ENCODE measurements around the gene MAPKAP1.

The MAPKAP1 gene

GRCh38 chr9:125524583-125525355 lies 182.2 kb downstream of the MAPKAP1 start:
- DNase-seq (ENCODE audit: low read depth in 2 of 2), result peak; percentile 35 to 59
- no peak overlapping the region for H3K4me3 ChIP-seq (replicated peaks in 1 of 2; ENCODE audit: low read depth in 2 of 2, low read length in 2 of 2)
- no peak for TF ChIP-seq CTCF (IDR thresholded peaks at IDR 0.05; ENCODE audit: low read depth, low read length)

DNA sequence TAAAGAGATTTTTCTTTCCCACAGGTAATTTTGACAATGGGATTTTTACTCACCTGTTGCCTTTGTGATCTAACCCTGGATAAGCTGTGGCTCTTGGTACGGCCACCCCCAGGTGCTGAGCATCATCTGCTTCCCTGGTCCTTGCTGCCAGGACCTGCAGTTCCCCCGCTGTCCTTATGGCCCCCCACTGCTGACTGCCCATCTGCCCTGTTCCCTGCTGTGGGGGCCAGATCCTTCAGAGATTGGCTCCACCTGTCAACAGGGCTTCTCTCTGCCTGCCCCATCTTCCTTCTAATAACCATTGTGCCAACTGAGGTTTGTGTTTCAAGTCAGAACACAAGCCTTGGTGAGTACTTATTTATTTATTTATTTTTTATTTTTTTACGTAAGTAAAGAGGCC lies 183.3 kb downstream of the MAPKAP1 start:
- DNase-seq (ENCODE audit: low read depth in 2 of 2), result no peak
- H3K4me3 ChIP-seq (replicated peaks in 1 of 2; ENCODE audit: low read depth in 2 of 2, low read length in 2 of 2), result no peak overlapping the region
- TF ChIP-seq CTCF (IDR thresholded peaks at IDR 0.05; ENCODE audit: low read depth, low read length), result no peak

GRCh38 chr9:125522328-125522725 lies 184.7 kb downstream of the MAPKAP1 start:
- no peak for TF ChIP-seq CTCF (IDR thresholded peaks at IDR 0.05; ENCODE audit: low read depth, low read length)
- peak overlapping the region in 1 of 2 donors; percentile 13 for H3K4me3 ChIP-seq (replicated peaks in 1 of 2; ENCODE audit: low read depth in 2 of 2, low read length in 2 of 2)
- DNase-seq (ENCODE audit: low read depth in 2 of 2), result peak; percentile 93 to 94

GRCh38 chr9:125521462-125522327 lies 185.3 kb downstream of the MAPKAP1 start:
- no peak for TF ChIP-seq CTCF (IDR thresholded peaks at IDR 0.05; ENCODE audit: low read depth, low read length)
- DNase-seq (ENCODE audit: low read depth in 2 of 2), result peak; percentile 86 to 97
- peak overlapping the region in 1 of 2 donors; percentile 13 for H3K4me3 ChIP-seq (replicated peaks in 1 of 2; ENCODE audit: low read depth in 2 of 2, low read length in 2 of 2)

DNA sequence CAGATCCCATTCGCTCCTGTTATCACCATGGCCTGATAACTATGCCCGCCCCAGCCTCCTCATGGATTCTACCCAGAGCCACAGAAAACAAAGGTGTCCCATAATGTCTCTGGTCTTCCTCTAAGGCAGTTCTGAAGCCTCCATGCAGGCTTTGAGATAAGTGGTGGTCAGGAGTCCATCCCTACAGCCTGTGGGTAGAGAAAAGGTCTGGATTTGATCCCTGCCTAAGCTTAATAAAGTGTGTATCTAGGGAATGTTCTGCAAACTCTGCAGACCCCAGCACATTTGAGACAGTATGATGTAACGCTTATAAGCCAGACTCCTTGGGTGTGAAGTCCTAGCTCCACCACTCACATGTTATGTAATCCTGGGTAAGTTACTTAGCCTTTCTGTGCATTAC lies 187.3 kb downstream of the MAPKAP1 start:
- TF ChIP-seq CTCF (IDR thresholded peaks at IDR 0.05; ENCODE audit: low read depth, low read length), result no peak
- DNase-seq (ENCODE audit: low read depth in 2 of 2), result no peak
- H3K4me3 ChIP-seq (replicated peaks in 1 of 2; ENCODE audit: low read depth in 2 of 2, low read length in 2 of 2), result no peak overlapping the region

DNA sequence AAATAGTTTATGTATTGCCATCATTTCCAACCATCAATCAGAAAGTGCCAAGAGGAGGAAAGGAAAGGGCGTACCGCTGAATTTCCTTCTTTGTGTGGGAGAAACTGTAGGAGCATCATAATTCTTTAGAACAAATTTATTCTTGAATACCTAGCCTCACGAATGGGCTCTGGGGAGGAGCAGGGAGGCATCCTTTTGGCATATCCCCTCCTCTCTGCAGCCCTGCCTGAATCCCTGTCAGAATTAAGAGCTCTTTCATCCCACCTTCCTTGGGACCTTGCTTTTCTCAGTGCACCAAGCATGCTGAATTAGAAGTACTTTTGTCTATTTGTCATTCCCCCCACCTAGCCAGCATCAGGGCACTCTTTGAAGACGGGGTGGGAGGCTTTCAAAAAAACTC lies 189.4 kb downstream of the MAPKAP1 start:
- TF ChIP-seq CTCF (IDR thresholded peaks at IDR 0.05; ENCODE audit: low read depth, low read length), result no peak

More for the DNA sequence above, 189.4 kb downstream of the MAPKAP1 start:
- DNase-seq (ENCODE audit: low read depth in 2 of 2), result no peak
- H3K4me3 ChIP-seq (replicated peaks in 1 of 2; ENCODE audit: low read depth in 2 of 2, low read length in 2 of 2), result no peak overlapping the region
